GM23338 (cell line): ENCODE results near the gene CDKAL1.

Experiments
- CREB1 ChIP-seq: fragments of 250-450 bp; sonication (Bioruptor Pico); IDR thresholded peaks from 2 replicates; pipeline ENCODE4 v1.5.0; 2020; ENCODE audit warnings: low read depth, mild to moderate bottlenecking, moderate library complexity
- EZH2 ChIP-seq: fragments of 200-600 bp; sonication (generic); IDR thresholded peaks from one replicate; pipeline ENCODE4 v1.8.0; 2017; ENCODE audit warnings: antibody characterized with exemption, mild to moderate bottlenecking, low read depth; ENCODE audit not compliant: unreplicated experiment
- EZH2phosphoT487 ChIP-seq: fragments of 200-600 bp; sonication (generic); IDR thresholded peaks from one replicate; pipeline ENCODE4 v1.8.1; 2018; ENCODE audit warnings: antibody characterized with exemption; ENCODE audit not compliant: unreplicated experiment
- JUNB ChIP-seq: IDR thresholded peaks from one replicate; pipeline ENCODE4 v1.6.1; 2016; ENCODE audit warnings: antibody characterized with exemption; ENCODE audit not compliant: unreplicated experiment
- NANOG ChIP-seq: IDR thresholded peaks from 2 replicates; pipeline ENCODE4 v1.6.1; 2016; ENCODE audit warnings: antibody characterized with exemption, borderline replicate concordance
- POLR2AphosphoS5 ChIP-seq: IDR thresholded peaks from 2 replicates; pipeline ENCODE4 v1.6.1; 2016; ENCODE audit warnings: antibody characterized with exemption, low read depth
- STAT1 ChIP-seq: IDR thresholded peaks from one replicate; pipeline ENCODE4 v1.6.1; 2016; ENCODE audit warnings: antibody characterized with exemption; ENCODE audit not compliant: unreplicated experiment
- ZNF114 ChIP-seq: fragments of 250-450 bp; sonication (Bioruptor Pico); IDR thresholded peaks from 2 replicates; pipeline ENCODE4 v1.5.0; 2020; ENCODE audit warnings: mild to moderate bottlenecking, moderate library complexity
- ZNF331 ChIP-seq: fragments of 250-450 bp; sonication (Bioruptor Pico); IDR thresholded peaks from 2 replicates; pipeline ENCODE4 v1.5.0; 2020; ENCODE audit warnings: low read depth, mild to moderate bottlenecking, moderate library complexity
- TF ChIP-seq, protein P1 (sequence below), 2 experiments: fragments of 200-600 bp in 1 of 2; sonication (generic) in 1 of 2; conservative IDR thresholded peaks; 2 replicates each; pipeline versions ENCODE4 v1.5.1 to v1.6.1; 2016 to 2017; ENCODE audit warnings: antibody characterized with exemption in 2 of 2, low read depth in 2 of 2, mild to moderate bottlenecking in 2 of 2, moderate library complexity in 1 of 2
- TF ChIP-seq, protein P2 (sequence below): IDR thresholded peaks from one replicate; pipeline ENCODE4 v1.6.1; 2018; ENCODE audit warnings: antibody characterized with exemption; ENCODE audit not compliant: unreplicated experiment
- TF ChIP-seq, protein P3 (sequence below): IDR thresholded peaks from 2 replicates; pipeline ENCODE4 v1.6.1; 2016; ENCODE audit warnings: antibody characterized with exemption
- TF ChIP-seq, protein P4 (sequence below): fragments of 250-450 bp; sonication (Bioruptor Pico); IDR thresholded peaks from 2 replicates; pipeline ENCODE4 v1.5.0; 2020; ENCODE audit warnings: mild to moderate bottlenecking, moderate library complexity

DNA sequence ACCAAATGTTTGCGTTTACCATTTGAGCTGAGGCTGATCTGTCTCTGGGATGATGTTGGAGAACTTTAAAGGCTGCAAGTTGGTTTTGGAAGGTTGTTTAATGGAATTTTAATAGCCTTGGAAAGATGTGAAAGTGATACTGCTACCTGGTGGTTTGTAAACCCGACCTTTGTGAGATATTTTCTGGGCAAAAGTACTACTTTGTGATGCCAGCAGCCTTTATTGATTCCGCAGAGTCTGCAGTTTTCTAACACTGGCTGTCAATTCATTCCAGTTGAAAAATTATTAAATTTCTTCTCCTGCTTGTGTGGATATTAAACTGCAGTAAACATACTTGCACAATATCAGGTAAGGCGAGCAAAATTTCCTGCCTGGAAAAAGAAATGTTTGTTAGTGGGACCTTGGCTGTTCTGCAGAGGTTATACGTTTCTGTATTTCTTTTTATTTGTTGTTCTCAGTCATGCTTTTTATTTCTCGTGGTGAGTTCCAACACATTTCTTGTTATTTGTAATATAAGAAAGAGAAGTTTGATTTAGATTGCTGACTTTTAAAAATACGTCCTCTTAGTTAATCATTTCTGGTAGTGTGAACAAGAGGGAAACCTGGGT, 322.5 kb downstream of the CDKAL1 start:
- TF ChIP-seq, protein P1, sequence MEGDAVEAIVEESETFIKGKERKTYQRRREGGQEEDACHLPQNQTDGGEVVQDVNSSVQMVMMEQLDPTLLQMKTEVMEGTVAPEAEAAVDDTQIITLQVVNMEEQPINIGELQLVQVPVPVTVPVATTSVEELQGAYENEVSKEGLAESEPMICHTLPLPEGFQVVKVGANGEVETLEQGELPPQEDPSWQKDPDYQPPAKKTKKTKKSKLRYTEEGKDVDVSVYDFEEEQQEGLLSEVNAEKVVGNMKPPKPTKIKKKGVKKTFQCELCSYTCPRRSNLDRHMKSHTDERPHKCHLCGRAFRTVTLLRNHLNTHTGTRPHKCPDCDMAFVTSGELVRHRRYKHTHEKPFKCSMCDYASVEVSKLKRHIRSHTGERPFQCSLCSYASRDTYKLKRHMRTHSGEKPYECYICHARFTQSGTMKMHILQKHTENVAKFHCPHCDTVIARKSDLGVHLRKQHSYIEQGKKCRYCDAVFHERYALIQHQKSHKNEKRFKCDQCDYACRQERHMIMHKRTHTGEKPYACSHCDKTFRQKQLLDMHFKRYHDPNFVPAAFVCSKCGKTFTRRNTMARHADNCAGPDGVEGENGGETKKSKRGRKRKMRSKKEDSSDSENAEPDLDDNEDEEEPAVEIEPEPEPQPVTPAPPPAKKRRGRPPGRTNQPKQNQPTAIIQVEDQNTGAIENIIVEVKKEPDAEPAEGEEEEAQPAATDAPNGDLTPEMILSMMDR (conservative IDR thresholded peaks at IDR 0.05; ENCODE audit: low read depth in 2 of 2), result no peak
- TF ChIP-seq POLR2AphosphoS5, result no peak
- TF ChIP-seq JUNB, result no peak
- no peak for TF ChIP-seq EZH2
- TF ChIP-seq NANOG, result no peak
- TF ChIP-seq, protein P2, sequence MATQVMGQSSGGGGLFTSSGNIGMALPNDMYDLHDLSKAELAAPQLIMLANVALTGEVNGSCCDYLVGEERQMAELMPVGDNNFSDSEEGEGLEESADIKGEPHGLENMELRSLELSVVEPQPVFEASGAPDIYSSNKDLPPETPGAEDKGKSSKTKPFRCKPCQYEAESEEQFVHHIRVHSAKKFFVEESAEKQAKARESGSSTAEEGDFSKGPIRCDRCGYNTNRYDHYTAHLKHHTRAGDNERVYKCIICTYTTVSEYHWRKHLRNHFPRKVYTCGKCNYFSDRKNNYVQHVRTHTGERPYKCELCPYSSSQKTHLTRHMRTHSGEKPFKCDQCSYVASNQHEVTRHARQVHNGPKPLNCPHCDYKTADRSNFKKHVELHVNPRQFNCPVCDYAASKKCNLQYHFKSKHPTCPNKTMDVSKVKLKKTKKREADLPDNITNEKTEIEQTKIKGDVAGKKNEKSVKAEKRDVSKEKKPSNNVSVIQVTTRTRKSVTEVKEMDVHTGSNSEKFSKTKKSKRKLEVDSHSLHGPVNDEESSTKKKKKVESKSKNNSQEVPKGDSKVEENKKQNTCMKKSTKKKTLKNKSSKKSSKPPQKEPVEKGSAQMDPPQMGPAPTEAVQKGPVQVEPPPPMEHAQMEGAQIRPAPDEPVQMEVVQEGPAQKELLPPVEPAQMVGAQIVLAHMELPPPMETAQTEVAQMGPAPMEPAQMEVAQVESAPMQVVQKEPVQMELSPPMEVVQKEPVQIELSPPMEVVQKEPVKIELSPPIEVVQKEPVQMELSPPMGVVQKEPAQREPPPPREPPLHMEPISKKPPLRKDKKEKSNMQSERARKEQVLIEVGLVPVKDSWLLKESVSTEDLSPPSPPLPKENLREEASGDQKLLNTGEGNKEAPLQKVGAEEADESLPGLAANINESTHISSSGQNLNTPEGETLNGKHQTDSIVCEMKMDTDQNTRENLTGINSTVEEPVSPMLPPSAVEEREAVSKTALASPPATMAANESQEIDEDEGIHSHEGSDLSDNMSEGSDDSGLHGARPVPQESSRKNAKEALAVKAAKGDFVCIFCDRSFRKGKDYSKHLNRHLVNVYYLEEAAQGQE, result no peak
- TF ChIP-seq EZH2phosphoT487, result no peak
- no peak for TF ChIP-seq CREB1 (CRISPR knock-in tag)
- no peak for TF ChIP-seq ZNF331 (CRISPR knock-in tag)
- TF ChIP-seq, protein P3, sequence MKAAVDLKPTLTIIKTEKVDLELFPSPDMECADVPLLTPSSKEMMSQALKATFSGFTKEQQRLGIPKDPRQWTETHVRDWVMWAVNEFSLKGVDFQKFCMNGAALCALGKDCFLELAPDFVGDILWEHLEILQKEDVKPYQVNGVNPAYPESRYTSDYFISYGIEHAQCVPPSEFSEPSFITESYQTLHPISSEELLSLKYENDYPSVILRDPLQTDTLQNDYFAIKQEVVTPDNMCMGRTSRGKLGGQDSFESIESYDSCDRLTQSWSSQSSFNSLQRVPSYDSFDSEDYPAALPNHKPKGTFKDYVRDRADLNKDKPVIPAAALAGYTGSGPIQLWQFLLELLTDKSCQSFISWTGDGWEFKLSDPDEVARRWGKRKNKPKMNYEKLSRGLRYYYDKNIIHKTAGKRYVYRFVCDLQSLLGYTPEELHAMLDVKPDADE, result no peak
- TF ChIP-seq, protein P4, sequence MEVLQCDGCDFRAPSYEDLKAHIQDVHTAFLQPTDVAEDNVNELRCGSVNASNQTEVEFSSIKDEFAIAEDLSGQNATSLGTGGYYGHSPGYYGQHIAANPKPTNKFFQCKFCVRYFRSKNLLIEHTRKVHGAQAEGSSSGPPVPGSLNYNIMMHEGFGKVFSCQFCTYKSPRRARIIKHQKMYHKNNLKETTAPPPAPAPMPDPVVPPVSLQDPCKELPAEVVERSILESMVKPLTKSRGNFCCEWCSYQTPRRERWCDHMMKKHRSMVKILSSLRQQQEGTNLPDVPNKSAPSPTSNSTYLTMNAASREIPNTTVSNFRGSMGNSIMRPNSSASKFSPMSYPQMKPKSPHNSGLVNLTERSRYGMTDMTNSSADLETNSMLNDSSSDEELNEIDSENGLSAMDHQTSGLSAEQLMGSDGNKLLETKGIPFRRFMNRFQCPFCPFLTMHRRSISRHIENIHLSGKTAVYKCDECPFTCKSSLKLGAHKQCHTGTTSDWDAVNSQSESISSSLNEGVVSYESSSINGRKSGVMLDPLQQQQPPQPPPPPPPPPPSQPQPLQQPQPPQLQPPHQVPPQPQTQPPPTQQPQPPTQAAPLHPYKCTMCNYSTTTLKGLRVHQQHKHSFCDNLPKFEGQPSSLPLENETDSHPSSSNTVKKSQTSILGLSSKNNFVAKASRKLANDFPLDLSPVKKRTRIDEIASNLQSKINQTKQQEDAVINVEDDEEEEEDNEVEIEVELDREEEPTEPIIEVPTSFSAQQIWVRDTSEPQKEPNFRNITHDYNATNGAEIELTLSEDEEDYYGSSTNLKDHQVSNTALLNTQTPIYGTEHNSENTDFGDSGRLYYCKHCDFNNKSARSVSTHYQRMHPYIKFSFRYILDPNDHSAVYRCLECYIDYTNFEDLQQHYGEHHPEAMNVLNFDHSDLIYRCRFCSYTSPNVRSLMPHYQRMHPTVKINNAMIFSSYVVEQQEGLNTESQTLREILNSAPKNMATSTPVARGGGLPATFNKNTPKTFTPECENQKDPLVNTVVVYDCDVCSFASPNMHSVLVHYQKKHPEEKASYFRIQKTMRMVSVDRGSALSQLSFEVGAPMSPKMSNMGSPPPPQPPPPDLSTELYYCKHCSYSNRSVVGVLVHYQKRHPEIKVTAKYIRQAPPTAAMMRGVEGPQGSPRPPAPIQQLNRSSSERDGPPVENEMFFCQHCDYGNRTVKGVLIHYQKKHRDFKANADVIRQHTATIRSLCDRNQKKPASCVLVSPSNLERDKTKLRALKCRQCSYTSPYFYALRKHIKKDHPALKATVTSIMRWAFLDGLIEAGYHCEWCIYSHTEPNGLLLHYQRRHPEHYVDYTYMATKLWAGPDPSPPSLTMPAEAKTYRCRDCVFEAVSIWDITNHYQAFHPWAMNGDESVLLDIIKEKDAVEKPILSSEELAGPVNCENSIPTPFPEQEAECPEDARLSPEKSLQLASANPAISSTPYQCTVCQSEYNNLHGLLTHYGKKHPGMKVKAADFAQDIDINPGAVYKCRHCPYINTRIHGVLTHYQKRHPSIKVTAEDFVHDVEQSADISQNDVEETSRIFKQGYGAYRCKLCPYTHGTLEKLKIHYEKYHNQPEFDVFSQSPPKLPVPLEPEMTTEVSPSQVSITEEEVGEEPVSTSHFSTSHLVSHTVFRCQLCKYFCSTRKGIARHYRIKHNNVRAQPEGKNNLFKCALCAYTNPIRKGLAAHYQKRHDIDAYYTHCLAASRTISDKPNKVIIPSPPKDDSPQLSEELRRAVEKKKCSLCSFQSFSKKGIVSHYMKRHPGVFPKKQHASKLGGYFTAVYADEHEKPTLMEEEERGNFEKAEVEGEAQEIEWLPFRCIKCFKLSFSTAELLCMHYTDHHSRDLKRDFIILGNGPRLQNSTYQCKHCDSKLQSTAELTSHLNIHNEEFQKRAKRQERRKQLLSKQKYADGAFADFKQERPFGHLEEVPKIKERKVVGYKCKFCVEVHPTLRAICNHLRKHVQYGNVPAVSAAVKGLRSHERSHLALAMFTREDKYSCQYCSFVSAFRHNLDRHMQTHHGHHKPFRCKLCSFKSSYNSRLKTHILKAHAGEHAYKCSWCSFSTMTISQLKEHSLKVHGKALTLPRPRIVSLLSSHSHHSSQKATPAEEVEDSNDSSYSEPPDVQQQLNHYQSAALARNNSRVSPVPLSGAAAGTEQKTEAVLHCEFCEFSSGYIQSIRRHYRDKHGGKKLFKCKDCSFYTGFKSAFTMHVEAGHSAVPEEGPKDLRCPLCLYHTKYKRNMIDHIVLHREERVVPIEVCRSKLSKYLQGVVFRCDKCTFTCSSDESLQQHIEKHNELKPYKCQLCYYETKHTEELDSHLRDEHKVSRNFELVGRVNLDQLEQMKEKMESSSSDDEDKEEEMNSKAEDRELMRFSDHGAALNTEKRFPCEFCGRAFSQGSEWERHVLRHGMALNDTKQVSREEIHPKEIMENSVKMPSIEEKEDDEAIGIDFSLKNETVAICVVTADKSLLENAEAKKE (CRISPR knock-in tag), result no peak
- TF ChIP-seq STAT1, result no peak
- no peak for TF ChIP-seq ZNF114 (CRISPR knock-in tag)
